Stimulated activated CD4-positive, alpha-beta T cell treated with anti-CD3 and anti-CD28 coated beads, Interleukin-12 subunit alpha, Interleukin-12 subunit beta, amount 100 ng/mL, for 48 hours (primary cell): ENCODE measurements around the gene FBXO42.

Source experiments
- DNase-seq, 3 donors: peaks; one replicate each; pipeline ENCODE4 v3.0.0-alpha.2; 2020; ENCODE audit warnings: low read depth in 2 of 3, low spot score in 1 of 3

Gene FBXO42

DNA sequence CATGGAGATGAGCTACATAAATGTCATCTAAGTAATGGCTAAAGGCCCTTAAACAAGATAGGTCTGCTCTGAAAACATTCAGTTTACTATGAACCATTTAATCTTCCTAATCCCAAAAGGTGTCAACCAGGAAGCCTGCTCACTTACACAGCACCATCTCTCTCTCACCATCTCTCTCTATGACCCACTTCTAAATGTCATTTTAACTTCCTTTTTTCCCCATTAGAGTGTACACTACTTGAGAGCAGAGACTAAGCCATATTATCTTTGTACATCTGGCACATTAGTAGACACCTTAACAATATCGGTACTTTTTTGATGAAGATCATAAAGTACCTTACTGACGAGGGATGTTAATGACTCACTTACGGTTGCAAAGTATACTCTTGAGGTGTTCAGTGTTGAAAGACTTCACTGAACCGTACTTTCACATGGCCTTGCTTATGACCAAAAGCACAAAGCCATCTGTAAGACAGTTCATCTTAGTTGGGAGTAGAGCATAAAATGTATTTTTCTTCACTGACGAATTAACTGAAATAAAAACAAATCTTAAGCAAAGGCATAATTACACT, 25.4 kb downstream of the FBXO42 start:
- no peak for DNase-seq

GRCh38 chr1:16324456-16324890, 27.8 kb downstream of the FBXO42 start:
- DNase-seq: no peak

DNA sequence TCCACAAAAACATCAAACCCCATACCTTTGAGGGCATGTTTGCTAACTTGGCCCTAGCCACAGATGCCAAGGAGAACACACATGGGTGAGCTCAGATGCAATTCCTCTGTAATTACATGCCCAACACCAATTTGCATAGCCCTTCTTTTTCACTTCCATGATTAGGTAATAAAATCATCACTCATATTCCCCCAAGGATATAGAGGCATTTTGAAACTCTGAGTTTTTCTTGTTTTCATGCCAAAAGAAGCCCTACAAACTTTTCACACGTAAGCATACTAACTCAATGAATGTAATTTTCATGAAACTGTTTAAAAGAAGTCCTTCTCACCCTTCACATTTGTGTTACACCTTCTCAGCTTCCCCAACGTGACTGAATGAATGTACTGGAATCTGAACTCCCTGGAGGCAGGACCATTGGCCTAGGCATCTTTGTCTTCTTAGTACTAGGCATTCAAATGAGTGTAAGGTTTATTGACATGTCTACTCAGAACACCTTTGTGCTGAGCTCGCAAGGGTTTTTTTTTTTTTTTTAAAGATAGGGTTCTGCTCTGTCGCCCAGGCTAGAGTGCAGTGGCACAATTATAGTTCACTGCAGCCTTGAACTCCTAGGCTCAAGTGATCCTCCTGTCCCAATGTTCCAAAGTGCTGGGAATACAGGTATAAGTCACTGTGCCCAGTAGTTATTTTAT, 31.0 kb downstream of the FBXO42 start:
- no peak for DNase-seq

GRCh38 chr1:16318555-16318954, 33.7 kb downstream of the FBXO42 start:
- DNase-seq: no peak

DNA sequence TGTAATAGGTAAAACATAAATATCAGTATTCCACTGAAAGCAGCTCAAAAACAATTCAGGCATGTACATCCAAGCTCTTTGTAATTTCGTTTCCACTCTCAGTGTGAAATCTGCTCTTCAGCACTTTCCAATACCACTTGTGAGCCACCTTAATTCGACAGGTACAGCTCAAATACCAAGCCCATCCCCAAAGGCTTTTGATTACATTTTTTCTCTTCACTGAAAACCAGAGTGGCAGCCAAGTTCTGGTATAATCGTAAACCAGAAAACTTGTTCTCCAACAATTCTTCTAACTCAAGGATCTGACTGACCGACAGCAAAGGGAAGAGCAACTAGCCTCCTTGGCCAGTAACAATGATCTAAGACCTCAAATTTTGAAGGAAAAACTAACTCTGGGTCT, 36.8 kb downstream of the FBXO42 start:
- no peak for DNase-seq

DNA sequence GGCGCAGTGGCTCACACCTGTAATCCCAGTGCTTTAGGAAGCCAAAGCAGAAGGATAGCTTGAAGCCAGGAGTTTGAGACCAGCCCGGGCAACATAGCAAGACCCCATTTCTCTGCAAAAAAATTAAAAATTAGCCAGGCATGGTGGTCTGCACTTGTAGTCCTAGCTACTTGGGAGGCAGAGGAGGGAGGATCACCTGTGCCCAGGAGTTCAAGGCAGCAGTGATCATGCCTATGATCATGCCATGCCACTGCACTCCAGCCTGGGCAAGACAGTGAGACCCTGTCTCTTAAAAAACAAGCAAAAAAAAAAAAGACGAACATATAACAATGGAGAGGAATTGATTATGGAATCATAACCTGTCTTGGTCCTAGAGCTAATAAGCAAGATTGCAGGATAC, 45.1 kb downstream of the FBXO42 start:
- no peak for DNase-seq

GRCh38 chr1:16302709-16303627, 49.3 kb downstream of the FBXO42 start:
- no peak for DNase-seq

DNA sequence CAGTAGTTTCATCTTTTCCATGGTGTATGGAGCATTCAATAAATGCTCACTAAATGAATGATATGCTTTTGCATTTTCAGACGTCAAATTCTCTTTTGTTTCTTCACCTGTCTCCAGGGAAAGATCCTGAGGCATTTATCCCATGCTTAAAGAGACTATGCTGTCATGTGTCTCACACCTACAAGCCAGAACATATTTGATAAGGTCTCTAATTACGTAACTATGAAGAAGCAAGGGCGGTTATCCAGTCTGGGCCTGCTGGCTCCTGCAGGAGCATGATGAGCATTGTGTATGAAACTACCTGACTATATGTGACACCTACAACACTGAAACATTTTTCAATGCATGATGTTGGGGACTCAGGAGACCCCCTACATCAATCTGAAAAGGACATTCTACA, 51.8 kb downstream of the FBXO42 start:
- no peak for DNase-seq

- DNase-seq: no peak
Observed at GRCh38 chr1:16298653-16299052, 53.6 kb downstream of the FBXO42 start.

DNA sequence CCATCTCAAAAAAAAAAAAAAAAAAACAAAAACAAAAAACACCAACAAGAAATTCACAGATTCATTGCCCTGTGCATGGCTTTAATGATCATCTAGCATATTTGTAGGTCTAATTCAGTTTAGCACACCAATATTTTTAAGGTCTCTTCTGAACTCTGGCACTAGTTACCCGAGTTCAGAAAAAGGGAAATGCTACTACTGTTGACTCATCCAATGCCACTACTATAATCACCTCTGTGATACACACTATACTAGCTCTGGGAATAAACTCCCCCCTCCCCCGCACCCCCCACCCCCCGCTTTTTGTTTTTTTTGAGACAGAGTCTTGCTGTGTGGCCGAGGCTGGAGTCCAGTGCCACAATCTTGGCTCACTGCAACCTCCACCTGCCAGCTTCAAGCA, 55.6 kb downstream of the FBXO42 start:
- DNase-seq: no peak

GRCh38 chr1:16294219-16295212, 57.8 kb downstream of the FBXO42 start:
- DNase-seq: no peak

DNA sequence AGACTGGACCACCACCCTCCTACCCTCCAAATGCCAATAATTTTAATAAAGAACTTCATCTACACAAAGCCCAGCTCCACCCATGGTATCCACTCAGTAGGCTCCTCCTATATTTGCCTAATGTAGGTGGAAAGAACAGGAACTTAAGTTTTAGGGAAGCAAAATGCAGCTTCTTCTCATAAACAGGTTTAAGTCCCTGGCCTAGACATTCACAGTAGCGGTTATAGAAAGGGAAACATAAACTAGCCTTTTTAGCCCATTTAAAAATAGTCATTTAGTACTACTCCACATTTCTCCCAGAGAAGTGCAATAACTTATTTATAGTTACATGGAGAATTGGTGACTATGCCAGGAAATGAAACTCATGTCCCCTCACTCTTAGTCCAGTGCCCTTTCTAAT, 58.7 kb downstream of the FBXO42 start:
- DNase-seq: no peak

- DNase-seq: no peak
Observed at GRCh38 chr1:16292739-16293138, 59.5 kb downstream of the FBXO42 start.

DNA sequence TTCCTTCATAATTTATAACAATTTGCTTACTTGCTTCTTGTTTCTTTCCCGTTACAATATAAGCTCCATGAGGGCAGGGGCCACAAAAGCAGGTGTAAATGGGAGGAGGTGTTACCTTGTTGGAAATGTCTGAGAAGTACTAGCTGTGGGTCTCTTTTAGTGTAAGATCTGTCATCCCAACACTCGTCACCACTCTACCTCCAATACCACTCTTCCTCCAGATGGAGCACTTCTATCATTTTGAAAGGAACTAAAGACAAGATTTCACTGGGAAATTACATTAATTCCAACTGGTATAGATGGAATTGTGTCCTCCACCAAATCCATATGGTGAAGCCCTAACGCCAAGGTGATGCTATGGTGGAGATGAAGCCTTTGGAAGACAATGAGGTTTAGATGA, 62.3 kb downstream of the FBXO42 start:
- DNase-seq: no peak

DNA sequence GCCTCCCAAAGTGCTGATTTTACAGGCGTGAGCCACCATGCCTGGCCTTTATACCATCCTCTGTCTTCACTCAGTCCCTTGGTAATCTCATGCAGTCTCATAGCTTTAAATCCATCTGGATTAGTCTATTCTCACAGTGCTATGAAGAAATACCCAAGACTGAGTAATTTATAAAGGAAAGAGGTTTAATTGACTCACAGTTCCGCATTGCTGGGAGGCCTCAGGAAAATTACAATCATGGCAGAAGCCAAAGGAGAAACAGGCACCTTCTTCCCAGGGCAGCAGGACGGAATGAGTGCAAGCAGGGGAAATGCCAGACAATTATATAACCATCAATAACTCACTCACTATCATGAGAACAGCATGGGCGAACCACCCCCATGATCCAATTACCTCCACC, 66.2 kb downstream of the FBXO42 start:
- no peak for DNase-seq

GRCh38 chr1:16281765-16282164, 70.5 kb downstream of the FBXO42 start:
- DNase-seq: no peak

GRCh38 chr1:16279186-16279585, 73.1 kb downstream of the FBXO42 start:
- DNase-seq: no peak

DNA sequence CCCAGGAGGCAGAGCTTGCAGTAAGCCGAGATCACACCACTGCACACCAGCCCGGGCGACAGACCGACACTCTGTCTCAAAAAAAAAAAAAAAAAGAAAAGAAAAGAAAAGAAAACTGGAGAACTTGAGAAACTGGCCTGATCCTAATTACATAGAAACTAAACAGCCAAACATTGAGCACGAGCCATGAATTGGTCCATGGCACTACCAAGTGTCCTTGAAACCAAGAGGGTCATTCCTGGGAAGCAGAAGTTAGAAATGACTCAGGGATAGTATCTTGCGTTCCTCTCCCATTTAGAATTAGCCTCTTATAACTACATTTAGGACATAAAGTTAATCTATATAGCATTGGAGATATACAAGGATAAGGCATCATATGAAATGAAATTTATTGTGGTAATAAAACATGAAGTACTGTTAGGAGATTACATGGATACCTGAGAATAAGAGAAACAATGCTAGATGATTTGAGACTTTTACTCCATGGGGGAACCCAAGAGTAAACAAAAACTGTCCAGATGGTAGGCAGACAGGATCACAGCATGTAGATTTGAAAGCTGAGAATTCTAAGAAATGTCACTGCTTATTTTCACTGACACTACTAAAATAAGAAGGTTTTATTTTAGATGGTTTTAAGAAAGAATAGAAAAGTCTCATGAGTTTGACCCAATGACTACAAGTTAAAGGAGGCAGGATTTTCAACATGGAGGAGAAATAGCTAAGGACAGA, 75.8 kb downstream of the FBXO42 start:
- DNase-seq: no peak

DNA sequence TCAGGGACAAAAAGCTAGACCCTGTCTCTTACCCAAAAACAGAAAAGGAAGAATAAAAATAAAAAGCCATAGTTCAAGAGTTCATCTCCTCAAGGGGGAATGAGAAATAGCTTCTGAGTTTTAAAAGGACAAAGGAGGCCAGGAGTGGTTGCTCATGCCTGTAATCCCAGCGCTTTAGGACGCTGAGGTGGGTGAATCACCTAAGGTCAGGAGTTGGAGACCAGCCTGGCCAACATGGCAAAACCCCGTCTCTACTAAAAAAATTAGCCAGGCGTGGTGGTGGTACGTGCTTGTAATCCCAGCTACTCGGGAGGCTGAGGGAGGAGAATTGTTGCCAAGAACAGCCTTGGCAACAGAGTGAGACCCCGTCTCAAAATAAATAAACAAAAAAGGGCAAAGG, 76.7 kb downstream of the FBXO42 start:
- DNase-seq: no peak

- DNase-seq: no peak
Observed at GRCh38 chr1:16267690-16268180, 84.5 kb downstream of the FBXO42 start.
